NCI-H446 treated with DMSO at 0.1 percent for 48 hours (cell line): ENCODE data around the gene URB1.

Experiments
- DNase-seq: peaks from one replicate; lab custom pipeline; 2025; lab: John Stamatoyannopoulos, UW

The URB1 gene

DNA sequence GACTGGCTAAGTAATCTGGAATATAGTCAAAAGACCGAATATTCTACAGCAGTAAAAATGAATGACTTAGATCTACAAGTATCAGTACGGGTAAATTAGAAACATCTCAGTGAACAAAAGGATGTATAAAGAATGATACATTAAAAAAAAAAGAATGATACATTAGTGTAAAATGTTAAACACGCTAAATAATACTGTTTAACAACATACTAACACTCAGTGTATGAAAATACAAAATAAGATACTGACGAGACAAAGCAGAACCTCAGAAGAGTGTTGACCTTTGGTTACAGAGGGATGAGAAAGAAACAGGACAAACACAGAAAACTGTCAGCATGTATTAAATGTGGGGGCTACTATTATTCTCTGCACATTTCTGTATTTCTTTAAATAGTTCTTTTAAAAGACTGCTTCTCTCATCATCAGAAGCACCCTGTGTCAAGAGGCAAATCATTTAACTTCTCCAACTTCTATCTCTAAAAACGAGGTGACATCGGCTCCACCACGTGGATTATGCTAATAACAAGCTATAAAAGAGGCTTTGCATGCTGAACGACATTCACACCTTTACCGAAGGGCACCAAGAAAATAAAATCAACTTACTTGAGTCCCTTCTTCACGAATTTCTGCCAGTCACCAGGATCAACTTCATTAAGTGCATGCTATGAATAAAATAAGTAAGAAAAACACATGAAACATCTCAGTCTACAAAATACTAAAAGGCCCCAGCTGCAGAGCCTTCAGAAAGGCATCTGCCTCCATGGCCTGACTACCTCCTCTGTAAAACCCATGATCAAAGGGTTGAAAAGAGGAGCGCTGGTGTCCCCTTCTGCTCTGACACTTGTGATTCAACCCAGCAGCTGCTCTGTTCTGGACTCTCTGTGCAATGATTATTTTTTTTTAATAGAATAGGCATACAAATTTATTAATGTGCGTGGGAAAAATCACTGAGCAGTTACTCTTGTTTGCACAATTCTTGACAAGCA, 51.7 kb downstream of the URB1 start:
- DNase-seq: no peak

DNA sequence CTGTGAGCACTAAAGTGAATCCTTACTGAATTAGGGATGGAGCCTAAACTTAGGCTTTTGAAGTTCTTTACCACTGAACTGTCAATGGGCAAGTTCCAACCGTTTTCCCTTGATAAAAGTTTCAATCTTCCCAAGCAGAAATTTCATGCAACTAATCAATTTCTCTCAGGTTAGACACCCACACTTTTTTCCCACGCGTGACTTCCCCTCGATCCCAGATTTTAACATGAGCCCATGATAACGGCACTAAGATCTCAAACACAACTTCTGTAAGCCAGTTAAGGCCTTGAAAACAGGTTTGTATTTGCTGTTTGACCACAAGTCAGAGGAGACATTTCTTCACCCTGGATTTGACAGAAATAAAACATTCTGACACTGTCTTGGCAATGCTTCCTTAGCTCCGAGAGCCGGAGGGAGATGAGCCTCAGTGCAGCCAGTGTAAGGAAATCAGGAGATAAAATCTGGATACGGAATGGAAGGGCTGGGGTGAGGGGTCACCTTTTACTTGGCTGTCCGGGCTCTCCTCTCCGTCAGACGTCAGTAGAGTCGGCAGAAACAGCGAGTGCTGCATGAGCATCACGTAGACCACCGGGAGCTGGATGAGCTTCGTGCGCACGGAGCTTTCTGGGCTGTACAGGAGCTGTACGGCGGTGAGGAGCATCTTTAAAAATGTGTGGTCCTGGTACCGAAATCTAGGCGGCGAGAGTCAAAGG, 54.4 kb downstream of the URB1 start:
- DNase-seq: no peak

- no peak for DNase-seq
These were observed 55.6 kb downstream of the URB1 start for GRCh38 chr21:32337206-32337605.

DNA sequence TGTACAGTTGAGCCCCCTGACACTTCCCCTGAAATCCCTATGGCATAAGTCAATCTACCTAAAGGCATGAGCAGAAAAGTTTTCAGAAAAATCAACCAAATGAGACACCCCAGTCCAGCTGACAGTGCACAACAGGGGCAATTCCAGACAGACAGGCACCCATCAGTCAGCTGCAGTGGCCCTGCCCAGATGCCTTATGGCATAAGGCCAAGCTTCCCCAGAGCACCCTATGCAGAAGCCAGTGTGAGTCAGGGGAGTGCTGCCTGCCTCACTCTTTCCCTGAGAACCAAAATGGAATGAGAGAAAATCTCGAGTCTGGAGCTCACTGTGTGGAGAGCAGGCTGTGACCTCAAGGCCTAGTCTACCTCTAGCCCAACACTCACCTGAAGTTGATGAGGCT, 56.1 kb downstream of the URB1 start:
- peak; percentile 28 for DNase-seq

DNA sequence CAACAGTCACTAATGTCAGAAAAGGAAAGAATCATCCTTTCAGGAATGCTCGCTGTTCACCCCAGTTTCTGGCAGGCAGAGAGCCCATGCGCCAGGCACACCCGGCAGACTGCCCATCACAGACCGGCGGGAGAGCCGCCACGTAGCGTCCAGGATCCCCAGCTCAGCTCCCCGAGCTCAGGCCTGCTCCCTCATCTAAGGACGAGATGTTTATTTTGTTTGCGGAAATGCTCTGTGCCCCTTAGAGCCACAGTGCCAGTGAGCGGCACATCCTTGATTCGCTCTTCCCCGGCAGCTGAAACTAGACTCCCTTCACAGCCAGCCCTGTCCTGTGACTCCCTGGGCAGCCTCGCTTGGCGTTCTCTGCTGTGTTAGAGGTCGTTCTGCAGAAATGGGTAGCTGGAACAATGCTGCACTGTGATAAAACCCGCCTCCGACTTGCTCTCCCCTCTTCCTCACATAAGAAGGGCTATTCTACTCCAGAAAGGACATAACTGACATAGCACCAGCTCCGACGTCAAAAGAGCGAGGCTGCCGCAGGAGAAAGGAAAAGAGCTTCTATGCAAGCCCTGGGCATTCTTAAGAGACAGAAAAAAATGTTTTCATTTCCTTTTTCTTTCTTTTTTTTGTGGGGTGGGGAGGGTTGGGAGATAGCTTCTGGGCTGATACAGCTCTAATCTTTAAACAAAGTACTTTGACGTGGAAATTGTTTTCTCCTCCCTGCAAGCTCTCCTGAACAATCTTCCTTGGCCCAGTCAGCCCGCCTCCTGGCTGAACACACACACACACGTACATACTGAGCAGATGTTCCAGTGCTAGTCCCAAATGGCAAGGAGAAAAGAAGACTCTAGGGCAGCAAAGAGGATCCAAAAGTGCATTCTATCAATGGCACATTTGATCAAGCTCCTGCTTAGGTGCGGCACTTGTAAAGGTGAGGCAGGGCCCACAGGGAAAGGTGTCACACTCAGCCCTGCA, 56.9 kb downstream of the URB1 start:
- DNase-seq: peak; percentile 27

GRCh38 chr21:32334980-32335531, 57.8 kb downstream of the URB1 start:
- DNase-seq: peak; percentile 78

GRCh38 chr21:32333953-32334673, 58.7 kb downstream of the URB1 start:
- no peak for DNase-seq

- no peak for DNase-seq
These were observed 60.3 kb downstream of the URB1 start for GRCh38 chr21:32332463-32332951.

GRCh38 chr21:32331444-32332305, 61.1 kb downstream of the URB1 start:
- DNase-seq: no peak

DNA sequence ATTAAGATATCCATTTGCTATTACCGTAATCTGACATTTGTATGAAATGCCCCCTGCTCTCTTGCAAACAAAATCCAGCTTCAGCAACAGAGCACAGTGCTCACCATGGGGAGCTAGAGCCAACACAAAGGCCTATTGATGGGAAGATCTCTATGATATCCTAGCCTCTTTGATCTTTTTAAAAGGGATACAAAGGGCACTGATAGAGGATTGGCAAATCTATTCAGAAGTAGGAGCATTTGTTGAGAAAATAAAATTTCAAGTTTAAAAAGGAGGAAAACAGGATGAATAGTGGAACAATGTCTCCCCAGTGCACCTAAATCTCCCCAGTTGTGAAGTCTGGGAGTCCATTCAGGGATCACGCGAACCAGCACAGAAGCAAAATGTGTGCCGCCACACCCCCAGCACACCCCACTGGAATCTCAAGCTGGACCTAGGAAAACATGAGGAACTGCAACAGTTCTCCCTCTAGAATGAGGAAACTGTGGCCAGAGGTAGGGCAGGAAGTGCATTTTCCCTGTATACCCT, 62.0 kb downstream of the URB1 start:
- DNase-seq: no peak

DNA sequence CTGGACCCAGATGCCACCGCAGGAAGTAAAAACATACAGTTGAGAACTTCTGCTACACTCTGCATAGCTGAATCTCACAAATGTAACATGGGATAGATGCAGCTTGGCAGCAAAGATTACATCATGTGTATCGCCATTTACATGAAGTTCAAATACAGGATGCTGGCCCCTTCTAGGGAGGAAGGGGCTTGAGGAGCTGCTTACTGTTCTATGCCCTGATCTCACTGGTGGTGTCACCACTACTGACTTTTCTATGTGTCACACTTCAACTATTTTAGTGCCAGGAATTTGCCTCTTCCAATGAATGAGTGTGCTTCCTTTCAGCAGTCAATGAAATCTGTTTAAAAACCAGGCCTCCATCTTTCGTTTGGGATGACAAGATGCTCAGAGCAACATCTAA, 63.0 kb downstream of the URB1 start:
- DNase-seq: no peak

- DNase-seq: no peak
These were observed 63.5 kb downstream of the URB1 start for GRCh38 chr21:32329331-32329730.

DNA sequence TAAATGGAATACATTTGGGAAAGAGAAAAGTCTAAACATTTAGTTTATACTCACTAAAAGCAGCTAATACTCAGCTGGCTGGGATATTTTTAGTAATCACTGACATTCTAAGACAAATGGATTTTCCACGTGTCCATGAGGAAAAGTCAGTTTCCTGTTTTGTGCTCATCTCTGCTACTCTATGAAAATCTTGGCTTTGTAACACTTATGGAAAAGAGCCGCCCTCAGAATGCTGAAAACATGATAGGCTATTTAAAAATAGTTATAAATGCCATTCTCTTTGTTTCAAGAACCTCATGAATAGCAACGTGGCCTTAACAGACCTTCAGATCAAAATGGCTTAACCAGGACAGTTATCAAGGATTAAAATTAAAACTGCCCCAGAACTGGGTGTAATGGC, 64.2 kb downstream of the URB1 start:
- no peak for DNase-seq

DNA sequence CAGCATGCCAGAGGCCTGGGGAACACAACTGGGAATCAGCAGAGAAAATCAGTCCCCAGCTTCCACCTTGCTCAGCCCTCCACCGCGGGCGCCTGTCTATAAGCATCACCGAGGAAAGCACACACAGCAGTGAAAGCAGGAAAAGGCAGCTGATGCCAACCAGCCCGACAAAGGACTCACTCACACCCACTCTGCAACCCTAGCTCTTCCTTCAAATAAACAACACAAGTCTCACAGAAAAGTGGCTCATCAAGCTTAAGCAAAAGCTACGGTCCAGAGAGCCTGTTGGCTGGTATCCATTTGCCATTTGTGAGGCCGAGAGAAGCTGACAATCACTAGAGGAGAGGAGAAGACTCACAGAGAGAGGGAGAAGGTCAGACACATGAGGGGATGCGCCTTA, 67.1 kb downstream of the URB1 start:
- DNase-seq: no peak

- no peak for DNase-seq
These were observed 70.1 kb downstream of the URB1 start for GRCh38 chr21:32322676-32323075.

DNA sequence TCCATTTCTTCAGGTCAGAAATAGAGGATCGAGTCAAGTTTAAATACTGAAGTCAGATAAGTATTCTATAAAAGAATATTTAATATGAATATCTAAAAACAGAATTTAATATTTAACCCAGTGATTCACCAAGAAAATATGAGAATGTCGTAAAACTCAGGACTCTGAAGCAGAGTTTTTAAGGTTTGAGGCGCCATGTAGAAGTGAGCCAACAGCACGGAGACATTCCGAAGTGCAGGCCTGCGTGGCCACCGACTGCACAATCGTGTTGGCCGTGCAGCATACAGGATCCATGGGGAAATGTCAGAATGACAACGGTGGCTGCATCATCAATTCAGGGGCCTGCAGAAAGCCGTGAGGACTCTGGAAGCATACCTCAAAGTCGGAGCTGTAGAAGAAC, 70.7 kb downstream of the URB1 start:
- DNase-seq: no peak

DNA sequence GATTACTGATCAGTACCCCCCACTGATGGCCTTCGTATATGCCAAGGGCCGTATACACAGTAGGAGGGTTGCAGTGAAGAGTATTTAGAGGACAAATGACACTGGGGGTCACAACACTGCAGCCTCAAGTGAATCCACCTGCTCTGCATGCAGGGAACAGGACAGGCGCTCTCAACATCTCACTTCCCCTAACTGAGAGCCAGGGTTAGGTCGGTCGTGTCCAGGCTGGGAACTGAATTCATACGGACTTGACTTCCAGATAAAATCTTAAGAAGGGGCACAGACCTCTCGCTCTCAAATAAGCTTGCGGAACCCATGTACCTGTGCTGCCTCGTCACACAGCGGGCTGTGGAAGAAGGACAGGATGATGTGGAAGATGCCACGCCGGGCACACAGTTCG, 71.3 kb downstream of the URB1 start:
- no peak for DNase-seq

DNA sequence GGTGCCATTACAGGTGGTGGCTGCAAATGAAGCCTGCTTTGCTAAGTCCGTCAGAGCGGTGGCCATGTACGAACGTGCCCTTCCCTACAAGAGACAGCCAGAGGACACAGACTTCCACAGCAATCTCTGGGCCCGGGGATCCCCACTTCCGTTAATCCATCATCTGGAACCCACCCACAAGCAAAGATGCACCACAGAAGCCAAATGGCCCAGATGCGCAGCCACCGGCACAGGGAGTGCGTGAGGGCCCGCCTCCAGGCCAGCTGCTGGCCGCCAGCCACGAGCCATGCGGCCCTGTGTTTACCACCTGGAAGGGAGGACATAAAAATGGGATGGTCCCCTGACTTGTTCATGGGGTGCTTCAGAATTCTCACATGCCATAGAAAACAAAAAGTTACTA, 72.1 kb downstream of the URB1 start:
- no peak for DNase-seq

GRCh38 chr21:32320059-32320458, 72.8 kb downstream of the URB1 start:
- DNase-seq: no peak

- no peak for DNase-seq
These were observed 73.8 kb downstream of the URB1 start for GRCh38 chr21:32319012-32319411.
